ENCODE measurements around the gene WWOX. TPM values are rescaled to one million over a fixed set of nuclear protein-coding genes. Genes with fewer than 3 reads are reported as not detected.

WWOX gene
- total RNA-seq, 1 experiment from 2014 or later: 15.6 TPM

DNA sequence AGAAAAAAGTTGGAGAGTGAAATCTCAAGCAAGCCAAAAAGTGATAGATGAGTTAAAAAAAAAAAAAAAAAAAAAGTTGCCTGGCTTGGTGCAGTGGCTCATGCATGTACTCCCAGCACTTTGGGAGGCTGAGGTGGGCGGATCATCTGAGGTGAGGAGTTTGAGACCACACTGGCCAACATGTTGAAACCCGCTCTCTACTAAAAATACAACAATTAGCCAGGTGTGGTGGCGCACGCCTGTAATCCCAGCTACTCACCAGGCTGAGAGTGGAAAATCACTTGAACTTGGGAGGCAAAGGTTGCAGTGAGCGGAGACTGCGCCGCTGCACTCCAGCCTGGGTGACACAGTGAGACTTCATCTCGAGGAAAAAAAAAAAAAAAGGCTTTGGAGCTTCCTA is 668.8 kb downstream of the WWOX start:
- no peak overlapping the region for H4K8ac ChIP-seq (replicated peaks; ENCODE audit: insufficient read length, low read depth, low read length)
- no peaks in the 10 kb centered on the region for H4K20me1 ChIP-seq (ENCODE audit: control insufficient read depth, insufficient read depth, insufficient read length)
- no peak overlapping the region for H3K56ac ChIP-seq (ENCODE audit: insufficient read length, low read depth, low read length)
- no peak overlapping the region for H3K18ac ChIP-seq (ENCODE audit: insufficient read length, low read depth, low read length)
- no peaks in the 10 kb centered on the region for H3K4me1 ChIP-seq (ENCODE audit: insufficient read depth, low read length)
- H2BK120ac ChIP-seq (ENCODE audit: low read depth, low read length, poor library complexity, severe bottlenecking): no peak overlapping the region
- no peak overlapping the region for H3K4ac ChIP-seq (ENCODE audit: low read depth, low read length)
- H3K9me3 ChIP-seq (ENCODE audit: control insufficient read depth, low read depth, low read length): no peaks in the 10 kb centered on the region
- H4K91ac ChIP-seq (ENCODE audit: insufficient read length, low read depth, low read length): no peak overlapping the region
- H3K23me2 ChIP-seq (ENCODE audit: insufficient read length, low read depth, low read length, poor library complexity, severe bottlenecking): no peaks in the 10 kb centered on the region
- H2AFZ ChIP-seq (ENCODE audit: low read length): no peak overlapping the region
- no peak overlapping the region for H2BK20ac ChIP-seq (ENCODE audit: low read depth, low read length, poor library complexity, severe bottlenecking)
- no peak overlapping the region for H3K23ac ChIP-seq (ENCODE audit: insufficient read length, low read depth, low read length)
- no peak overlapping the region for H2BK15ac ChIP-seq (ENCODE audit: low read depth, low read length)
- Mint-ChIP-seq H3K27me3 (ENCODE audit: low read depth) (peaks cover 2% of the 10 kb centered on the region; the same call in 1 of the 2 replicates), H3K4me3 (no peak overlapping the region), H3K36me3 (ENCODE audit: insufficient read depth in 1 of 3, low read depth in 3 of 3) (peaks cover 0 to 3% (median 0%) of the 10 kb centered on the region in 3 experiments; a peak in 1 of 7 replicates), H3K4me1 (peaks cover 8 to 19% of the 10 kb centered on the region in 2 experiments), H3K27ac (peak overlapping the region in 1 of 3 experiments; percentile 66; a peak in 2 of 7 replicates), H3K9me3 (no peaks in the 10 kb centered on the region; a peak in 1 of 5 replicates)
- no peaks in the 10 kb centered on the region for H3K79me1 ChIP-seq (ENCODE audit: insufficient read depth, low read depth, low read length, poor library complexity, severe bottlenecking)
- H3K4me2 ChIP-seq (ENCODE audit: insufficient read depth, insufficient read length, low read length): no peak overlapping the region
- no peak overlapping the region for H2BK12ac ChIP-seq (ENCODE audit: insufficient read length, low read depth, low read length)
- no peak overlapping the region for H2AK5ac ChIP-seq (ENCODE audit: insufficient read length, low read length)
- no peak overlapping the region for H3K14ac ChIP-seq (ENCODE audit: insufficient read depth, low read length)
- TF ChIP-seq, protein P1, sequence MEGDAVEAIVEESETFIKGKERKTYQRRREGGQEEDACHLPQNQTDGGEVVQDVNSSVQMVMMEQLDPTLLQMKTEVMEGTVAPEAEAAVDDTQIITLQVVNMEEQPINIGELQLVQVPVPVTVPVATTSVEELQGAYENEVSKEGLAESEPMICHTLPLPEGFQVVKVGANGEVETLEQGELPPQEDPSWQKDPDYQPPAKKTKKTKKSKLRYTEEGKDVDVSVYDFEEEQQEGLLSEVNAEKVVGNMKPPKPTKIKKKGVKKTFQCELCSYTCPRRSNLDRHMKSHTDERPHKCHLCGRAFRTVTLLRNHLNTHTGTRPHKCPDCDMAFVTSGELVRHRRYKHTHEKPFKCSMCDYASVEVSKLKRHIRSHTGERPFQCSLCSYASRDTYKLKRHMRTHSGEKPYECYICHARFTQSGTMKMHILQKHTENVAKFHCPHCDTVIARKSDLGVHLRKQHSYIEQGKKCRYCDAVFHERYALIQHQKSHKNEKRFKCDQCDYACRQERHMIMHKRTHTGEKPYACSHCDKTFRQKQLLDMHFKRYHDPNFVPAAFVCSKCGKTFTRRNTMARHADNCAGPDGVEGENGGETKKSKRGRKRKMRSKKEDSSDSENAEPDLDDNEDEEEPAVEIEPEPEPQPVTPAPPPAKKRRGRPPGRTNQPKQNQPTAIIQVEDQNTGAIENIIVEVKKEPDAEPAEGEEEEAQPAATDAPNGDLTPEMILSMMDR (conservative IDR thresholded peaks at IDR 0.05): no peak
- H3K27ac ChIP-seq (ENCODE audit: insufficient read length, low read depth, low read length): no peak overlapping the region
- no peak overlapping the region for H2BK5ac ChIP-seq (ENCODE audit: insufficient read length, low read length)
- no peak overlapping the region for H3K9ac ChIP-seq (ENCODE audit: extremely low read depth, insufficient read length, low read length)
- H3T11ph ChIP-seq (ENCODE audit: low read length): no peak overlapping the region
- no peaks in the 10 kb centered on the region for H3K27me3 ChIP-seq (ENCODE audit: insufficient read depth, low read length)
- WGBS (ENCODE audit: extremely low coverage, insufficient read length, low lambda C conversion rate): no CpG with 5 or more reads among the region's 8 CpGs
- no peak overlapping the region for H4K5ac ChIP-seq (ENCODE audit: insufficient read length, low read depth, low read length)
- no peaks in the 10 kb centered on the region for H3K79me2 ChIP-seq (ENCODE audit: insufficient read depth, low read length)
- DNase-seq: no peak
